Measurements from ENCODE around the gene ACTC1. TPM values are rescaled to one million over a fixed set of nuclear protein-coding genes. Genes with fewer than 3 reads are reported as not detected.

Gene ACTC1
- total RNA-seq, 1 donor from 2014 or later, result not detected

GRCh38 chr15:34793071-34793470 is 2.3 kb downstream of the ACTC1 start:
- Mint-ChIP-seq H3K36me3 (ENCODE audit: low read depth) (no peaks in the 10 kb centered on the region), H3K27me3 (ENCODE audit: insufficient read depth) (peaks cover 44% of the 10 kb centered on the region), H3K4me1 (ENCODE audit: low read depth) (no peaks in the 10 kb centered on the region), H3K27ac (no peak overlapping the region), H3K9me3 (no peaks in the 10 kb centered on the region), H3K4me3 (no peak overlapping the region)
- no peak for DNase-seq (ENCODE audit: low spot score)
- intact Hi-C loops (cut with micrococcal nuclease), result no loop called here

- Mint-ChIP-seq H3K27me3 (ENCODE audit: insufficient read depth) (peaks cover 34% of the 10 kb centered on the region), H3K27ac (no peak overlapping the region), H3K36me3 (ENCODE audit: low read depth) (no peaks in the 10 kb centered on the region), H3K4me1 (ENCODE audit: low read depth) (no peaks in the 10 kb centered on the region), H3K9me3 (no peaks in the 10 kb centered on the region), H3K4me3 (no peak overlapping the region)
- intact Hi-C loops (cut with micrococcal nuclease), result no loop called here
- no peak for DNase-seq (ENCODE audit: low spot score)
These were observed 3.6 kb downstream of the ACTC1 start for GRCh38 chr15:34791701-34792100.

GRCh38 chr15:34790121-34790520 is 5.2 kb downstream of the ACTC1 start:
- Mint-ChIP-seq H3K27ac (no peak overlapping the region), H3K27me3 (ENCODE audit: insufficient read depth) (peaks cover 29% of the 10 kb centered on the region)
- intact Hi-C loops (cut with micrococcal nuclease), result no loop called here

GRCh38 chr15:34789326-34789725 is 6.0 kb downstream of the ACTC1 start:
- intact Hi-C loops (cut with micrococcal nuclease), result no loop called here
- no peak for DNase-seq (ENCODE audit: low spot score)

More at GRCh38 chr15:34790121-34790520, 5.2 kb downstream of the ACTC1 start:
- Mint-ChIP-seq H3K4me1 (ENCODE audit: low read depth) (no peaks in the 10 kb centered on the region), H3K36me3 (ENCODE audit: low read depth) (no peaks in the 10 kb centered on the region), H3K9me3 (no peaks in the 10 kb centered on the region), H3K4me3 (no peak overlapping the region)
- no peak for DNase-seq (ENCODE audit: low spot score)

GRCh38 chr15:34786206-34786605 is 9.1 kb downstream of the ACTC1 start:
- Mint-ChIP-seq H3K27ac (no peak overlapping the region), H3K27me3 (ENCODE audit: insufficient read depth) (peaks cover 19% of the 10 kb centered on the region), H3K9me3 (no peaks in the 10 kb centered on the region), H3K36me3 (ENCODE audit: low read depth) (no peaks in the 10 kb centered on the region), H3K4me1 (ENCODE audit: low read depth) (no peaks in the 10 kb centered on the region), H3K4me3 (no peak overlapping the region)
- DNase-seq (ENCODE audit: low spot score), result no peak
- intact Hi-C loops (cut with micrococcal nuclease), result no loop called here

More at GRCh38 chr15:34789326-34789725, 6.0 kb downstream of the ACTC1 start:
- H3K9me3 Mint-ChIP-seq, result no peaks in the 10 kb centered on the region
- no peaks in the 10 kb centered on the region for H3K4me1 Mint-ChIP-seq (ENCODE audit: low read depth)
- H3K4me3 Mint-ChIP-seq, result no peak overlapping the region
- no peak overlapping the region for H3K27ac Mint-ChIP-seq
- peaks cover 22% of the 10 kb centered on the region for H3K27me3 Mint-ChIP-seq (ENCODE audit: insufficient read depth)
- H3K36me3 Mint-ChIP-seq (ENCODE audit: low read depth), result no peaks in the 10 kb centered on the region

GRCh38 chr15:34783991-34784390 is 11.4 kb downstream of the ACTC1 start:
- no peak overlapping the region for H3K4me3 Mint-ChIP-seq
- peaks cover 19% of the 10 kb centered on the region for H3K27me3 Mint-ChIP-seq (ENCODE audit: insufficient read depth)
- no peak for DNase-seq (ENCODE audit: low spot score)
- intact Hi-C loops (cut with micrococcal nuclease), result no loop called here
- H3K36me3 Mint-ChIP-seq (ENCODE audit: low read depth), result no peaks in the 10 kb centered on the region
- H3K4me1 Mint-ChIP-seq (ENCODE audit: low read depth), result no peaks in the 10 kb centered on the region
- no peak overlapping the region for H3K27ac Mint-ChIP-seq
- no peaks in the 10 kb centered on the region for H3K9me3 Mint-ChIP-seq

GRCh38 chr15:34783431-34783830 is 11.9 kb downstream of the ACTC1 start:
- H3K36me3 Mint-ChIP-seq (ENCODE audit: low read depth), result no peaks in the 10 kb centered on the region
- H3K4me3 Mint-ChIP-seq, result no peak overlapping the region
- no peaks in the 10 kb centered on the region for H3K4me1 Mint-ChIP-seq (ENCODE audit: low read depth)
- DNase-seq (ENCODE audit: low spot score), result no peak
- no peak overlapping the region for H3K27ac Mint-ChIP-seq
- peaks cover 19% of the 10 kb centered on the region for H3K27me3 Mint-ChIP-seq (ENCODE audit: insufficient read depth)
- intact Hi-C loops (cut with micrococcal nuclease), result no loop called here
- H3K9me3 Mint-ChIP-seq, result no peaks in the 10 kb centered on the region

GRCh38 chr15:34782901-34783300 is 12.4 kb downstream of the ACTC1 start:
- H3K9me3 Mint-ChIP-seq, result no peaks in the 10 kb centered on the region
- H3K27me3 Mint-ChIP-seq (ENCODE audit: insufficient read depth), result peaks cover 19% of the 10 kb centered on the region
- DNase-seq (ENCODE audit: low spot score), result no peak
- intact Hi-C loops (cut with micrococcal nuclease), result no loop called here
- no peaks in the 10 kb centered on the region for H3K4me1 Mint-ChIP-seq (ENCODE audit: low read depth)
- H3K4me3 Mint-ChIP-seq, result no peak overlapping the region
- no peak overlapping the region for H3K27ac Mint-ChIP-seq
- H3K36me3 Mint-ChIP-seq (ENCODE audit: low read depth), result no peaks in the 10 kb centered on the region

GRCh38 chr15:34780725-34781124 is 14.6 kb downstream of the ACTC1 start:
- H3K9me3 Mint-ChIP-seq, result no peaks in the 10 kb centered on the region

GRCh38 chr15:34776606-34777105 is 18.7 kb downstream of the ACTC1 start:
- Mint-ChIP-seq H3K4me1 (ENCODE audit: low read depth) (no peaks in the 10 kb centered on the region), H3K27ac (no peak overlapping the region), H3K27me3 (ENCODE audit: insufficient read depth) (peaks cover 8% of the 10 kb centered on the region), H3K36me3 (ENCODE audit: low read depth) (no peaks in the 10 kb centered on the region), H3K9me3 (no peaks in the 10 kb centered on the region), H3K4me3 (no peak overlapping the region)
- intact Hi-C loops (cut with micrococcal nuclease), result no loop called here
- no peak for DNase-seq (ENCODE audit: low spot score)

More at GRCh38 chr15:34780725-34781124, 14.6 kb downstream of the ACTC1 start:
- Mint-ChIP-seq H3K4me1 (ENCODE audit: low read depth) (no peaks in the 10 kb centered on the region), H3K4me3 (no peak overlapping the region), H3K27me3 (ENCODE audit: insufficient read depth) (peaks cover 16% of the 10 kb centered on the region), H3K36me3 (ENCODE audit: low read depth) (no peaks in the 10 kb centered on the region), H3K27ac (no peak overlapping the region)
- no peak for DNase-seq (ENCODE audit: low spot score)
- intact Hi-C loops (cut with micrococcal nuclease), result no loop called here

GRCh38 chr15:34773917-34774316 is 21.4 kb downstream of the ACTC1 start:
- Mint-ChIP-seq H3K27ac (no peak overlapping the region), H3K27me3 (ENCODE audit: insufficient read depth) (peaks cover 5% of the 10 kb centered on the region), H3K4me1 (ENCODE audit: low read depth) (no peaks in the 10 kb centered on the region), H3K36me3 (ENCODE audit: low read depth) (no peaks in the 10 kb centered on the region), H3K4me3 (no peak overlapping the region), H3K9me3 (no peaks in the 10 kb centered on the region)
- DNase-seq (ENCODE audit: low spot score), result no peak
- intact Hi-C loops (cut with micrococcal nuclease), result no loop called here

- Mint-ChIP-seq H3K4me1 (ENCODE audit: low read depth) (no peaks in the 10 kb centered on the region), H3K27me3 (ENCODE audit: insufficient read depth) (peaks cover 5% of the 10 kb centered on the region), H3K36me3 (ENCODE audit: low read depth) (no peaks in the 10 kb centered on the region), H3K4me3 (no peak overlapping the region), H3K27ac (no peak overlapping the region), H3K9me3 (no peaks in the 10 kb centered on the region)
- DNase-seq (ENCODE audit: low spot score), result no peak
- intact Hi-C loops (cut with micrococcal nuclease), result no loop called here
These were observed 22.3 kb downstream of the ACTC1 start for GRCh38 chr15:34773013-34773412.

- intact Hi-C loops (cut with micrococcal nuclease), result no loop called here
- no peak for DNase-seq (ENCODE audit: low spot score)
- no peaks in the 10 kb centered on the region for H3K36me3 Mint-ChIP-seq (ENCODE audit: low read depth)
- H3K4me1 Mint-ChIP-seq (ENCODE audit: low read depth), result no peaks in the 10 kb centered on the region
- H3K9me3 Mint-ChIP-seq, result no peaks in the 10 kb centered on the region
- no peak overlapping the region for H3K4me3 Mint-ChIP-seq
- H3K27me3 Mint-ChIP-seq (ENCODE audit: insufficient read depth), result peaks cover 5% of the 10 kb centered on the region
- H3K27ac Mint-ChIP-seq, result no peak overlapping the region
These were observed 23.0 kb downstream of the ACTC1 start for GRCh38 chr15:34772312-34772711.

- intact Hi-C loops (cut with micrococcal nuclease), result no loop called here
- Mint-ChIP-seq H3K9me3 (no peaks in the 10 kb centered on the region), H3K27me3 (ENCODE audit: insufficient read depth) (peaks cover 5% of the 10 kb centered on the region), H3K4me3 (no peak overlapping the region), H3K27ac (no peak overlapping the region), H3K4me1 (ENCODE audit: low read depth) (no peaks in the 10 kb centered on the region), H3K36me3 (ENCODE audit: low read depth) (no peaks in the 10 kb centered on the region)
- DNase-seq (ENCODE audit: low spot score), result no peak
These were observed 25.6 kb downstream of the ACTC1 start for GRCh38 chr15:34769711-34770110.

Data from activated T-helper 1 cell treated with anti-CD3 and anti-CD28 coated beads, Interleukin-12 subunit alpha, Interleukin-12 subunit beta, Interleukin-2, Interleukin-4 antibody, amounts not matched to agents 30 ng/mL and 10 ng/mL and 1 ng/mL, durations not matched to agents 14 hours and 24 hours and 36 hours (primary cell).